HepG2 (cell line): Measurements from ENCODE around the gene LRRN4CL.

Experiments
- BRCA1 ChIP-seq: sonication (generic); formaldehyde crosslinking; IDR thresholded peaks from 2 replicates; pipeline ENCODE4 v1.4.0; 2020; ENCODE audit warnings: missing genetic modification reagents
- CREB1 ChIP-seq, 2 experiments: fragments of 450-650 bp in 1 of 2; IDR thresholded peaks; 2 replicates each; pipeline ENCODE4 v1.6.1; 2016 to 2017; ENCODE audit warnings: control low read depth in 1 of 2, mild to moderate bottlenecking in 1 of 2, missing compliant biosample characterization in 1 of 2, missing genetic modification characterization in 1 of 2
- FOXM1 ChIP-seq: sonication (generic); formaldehyde crosslinking; IDR thresholded peaks from 2 replicates; pipeline ENCODE4 v1.5.0; 2020; ENCODE audit warnings: missing genetic modification reagents
- FOXP1 ChIP-seq, 2 experiments: fragments of 450-650 bp in 1 of 2; IDR thresholded peaks; 2 replicates each; pipeline ENCODE4 v1.6.1; 2017 to 2018; ENCODE audit warnings: antibody characterized with exemption in 1 of 2
- IRF9 ChIP-seq: sonication (generic); formaldehyde crosslinking; IDR thresholded peaks from 2 replicates; pipeline ENCODE4 v1.8.0; 2022; ENCODE audit warnings: missing genetic modification reagents, mild to moderate bottlenecking, borderline replicate concordance
- JUN ChIP-seq: sonication (generic); formaldehyde crosslinking; IDR thresholded peaks from 2 replicates; pipeline ENCODE4 v1.4.0; 2020; ENCODE audit warnings: mild to moderate bottlenecking, missing genetic modification reagents
- MAX ChIP-seq: IDR thresholded peaks from 2 replicates; pipeline ENCODE4 v1.6.1; 2012; ENCODE audit warnings: inconsistent platforms
- NFRKB ChIP-seq: fragments of 450-650 bp; IDR thresholded peaks from 2 replicates; pipeline ENCODE4 v1.6.1; 2017
- SP1 ChIP-seq, 2 experiments: fragments of 450-650 bp in 1 of 2; sonication (generic) in 1 of 2; formaldehyde crosslinking in 1 of 2; IDR thresholded peaks; 2 replicates each; pipeline versions ENCODE4 v1.4.0 to v1.6.1; 2016 to 2020; ENCODE audit warnings: missing genetic modification reagents in 1 of 2
- SRY ChIP-seq: sonication (generic); formaldehyde crosslinking; IDR thresholded peaks from 2 replicates; pipeline ENCODE4 v1.8.0; 2022; ENCODE audit warnings: mild to moderate bottlenecking, missing genetic modification reagents
- U2AF1 ChIP-seq: fragments of 200-400 bp; formaldehyde crosslinking; optimal IDR thresholded peaks from 2 replicates; pipeline ENCODE3; 2017; ENCODE audit warnings: mild to moderate bottlenecking, low read depth, low read length
- ZNF564 ChIP-seq: sonication (generic); formaldehyde crosslinking; IDR thresholded peaks from 2 replicates; pipeline ENCODE4 v1.8.1; 2023; ENCODE audit warnings: mild to moderate bottlenecking, missing genetic modification reagents

- TF ChIP-seq IRF9 (CRISPR knock-in tag) (no peak), U2AF1 (no peak), FOXP1 (IDR thresholded peaks at IDR 0.05) (no peak), FOXP1 (CRISPR knock-in tag; IDR thresholded peaks at IDR 0.05) (no peak), SP1 (IDR thresholded peaks at IDR 0.05) (no peak), SP1 (CRISPR knock-in tag; IDR thresholded peaks at IDR 0.05) (no peak), MAX (no peak), CREB1 (IDR thresholded peaks at IDR 0.05) (no peak), CREB1 (CRISPR knock-in tag; IDR thresholded peaks at IDR 0.05) (no peak), NFRKB (no peak), BRCA1 (no peak), JUN (CRISPR knock-in tag) (no peak), SRY (no peak), ZNF564 (CRISPR knock-in tag) (no peak), FOXM1 (CRISPR knock-in tag) (no peak)
These were observed 12.2 kb downstream of the LRRN4CL start for GRCh38 chr11:62677156-62677555.
